ENCODE results near the gene TMTC1. TPM values are rescaled to one million over a fixed set of nuclear protein-coding genes. Genes with fewer than 3 reads are reported as not detected.

TMTC1 gene
- total RNA-seq, 2 donors from 2014 or later: 15.6 to 20.1 TPM

DNA sequence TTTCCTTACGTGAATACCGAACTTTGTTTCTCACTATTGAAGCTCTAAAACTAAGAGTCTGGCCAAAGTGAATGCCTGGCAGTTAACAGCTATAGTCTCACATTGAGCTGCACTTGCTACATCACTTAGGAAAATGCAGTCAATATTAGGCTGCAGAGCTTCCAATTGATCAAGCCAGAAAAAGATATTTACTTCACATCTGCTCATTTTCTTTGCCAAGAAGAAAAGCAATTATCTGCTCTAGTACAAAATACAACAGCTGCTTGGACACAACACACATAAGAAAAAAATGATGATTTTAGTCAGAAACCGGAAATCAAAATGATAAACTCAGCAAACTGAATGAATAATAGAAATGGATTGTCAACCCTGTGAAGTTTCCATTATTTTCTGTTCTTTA lies 45.4 kb downstream of the TMTC1 start:
- TF ChIP-seq POLR2A (IDR thresholded peaks at IDR 0.05): no peak
- TF ChIP-seq, protein P1, sequence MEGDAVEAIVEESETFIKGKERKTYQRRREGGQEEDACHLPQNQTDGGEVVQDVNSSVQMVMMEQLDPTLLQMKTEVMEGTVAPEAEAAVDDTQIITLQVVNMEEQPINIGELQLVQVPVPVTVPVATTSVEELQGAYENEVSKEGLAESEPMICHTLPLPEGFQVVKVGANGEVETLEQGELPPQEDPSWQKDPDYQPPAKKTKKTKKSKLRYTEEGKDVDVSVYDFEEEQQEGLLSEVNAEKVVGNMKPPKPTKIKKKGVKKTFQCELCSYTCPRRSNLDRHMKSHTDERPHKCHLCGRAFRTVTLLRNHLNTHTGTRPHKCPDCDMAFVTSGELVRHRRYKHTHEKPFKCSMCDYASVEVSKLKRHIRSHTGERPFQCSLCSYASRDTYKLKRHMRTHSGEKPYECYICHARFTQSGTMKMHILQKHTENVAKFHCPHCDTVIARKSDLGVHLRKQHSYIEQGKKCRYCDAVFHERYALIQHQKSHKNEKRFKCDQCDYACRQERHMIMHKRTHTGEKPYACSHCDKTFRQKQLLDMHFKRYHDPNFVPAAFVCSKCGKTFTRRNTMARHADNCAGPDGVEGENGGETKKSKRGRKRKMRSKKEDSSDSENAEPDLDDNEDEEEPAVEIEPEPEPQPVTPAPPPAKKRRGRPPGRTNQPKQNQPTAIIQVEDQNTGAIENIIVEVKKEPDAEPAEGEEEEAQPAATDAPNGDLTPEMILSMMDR (IDR thresholded peaks at IDR 0.05): no peak
- intact Hi-C loops (cut with DNase I): no loop called here
- Histone ChIP-seq H3K4me3 (no peak overlapping the region), H3K27me3 (no peaks in the 10 kb centered on the region), H3K4me1 (no peaks in the 10 kb centered on the region), H3K36me3 (replicated peaks in 1 of 2; ENCODE audit: insufficient read depth in 1 of 2, low read depth in 2 of 2) (no peaks in the 10 kb centered on the region), H3K27ac (no peak overlapping the region), H3K9me3 (no peaks in the 10 kb centered on the region)
- WGBS, 2 donors: 69 to 75% methylated on average over 3 of the region's 3 CpGs
- ATAC-seq (no peak), DNase-seq (no peak)

DNA sequence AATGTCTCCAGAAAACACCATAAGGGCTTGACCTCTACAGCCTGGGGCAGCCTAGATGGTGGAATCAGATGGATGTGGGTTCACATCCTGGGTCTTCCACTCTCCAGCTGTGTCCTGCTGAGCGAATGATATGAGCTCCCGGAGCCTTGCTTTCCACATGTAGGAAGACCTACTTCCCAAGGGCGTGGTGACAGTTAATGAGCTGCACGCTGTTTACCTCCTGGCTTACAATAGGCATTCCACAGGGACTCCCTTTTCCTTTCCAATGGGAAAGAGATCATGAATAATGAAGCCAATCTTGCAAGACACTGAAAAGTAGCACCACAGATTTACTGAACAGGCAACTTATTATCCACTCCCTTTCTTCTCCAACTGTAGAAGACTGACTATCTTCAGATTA lies 46.1 kb downstream of the TMTC1 start:
- no peaks in the 10 kb centered on the region for H3K4me1 ChIP-seq
- DNase-seq: no peak
- ATAC-seq: no peak
- no peak overlapping the region for H3K4me3 ChIP-seq
- TF ChIP-seq, protein P1 (IDR thresholded peaks at IDR 0.05): no peak
- TF ChIP-seq POLR2A (IDR thresholded peaks at IDR 0.05): no peak
- WGBS, 2 donors: 62 to 64% methylated on average over 4 of the region's 4 CpGs
- H3K9me3 ChIP-seq: no peaks in the 10 kb centered on the region
- no peaks in the 10 kb centered on the region for H3K36me3 ChIP-seq (replicated peaks in 1 of 2; ENCODE audit: insufficient read depth in 1 of 2, low read depth in 2 of 2)
- H3K27me3 ChIP-seq: no peaks in the 10 kb centered on the region
- H3K27ac ChIP-seq: no peak overlapping the region
- intact Hi-C loops (cut with DNase I): no loop called here

DNA sequence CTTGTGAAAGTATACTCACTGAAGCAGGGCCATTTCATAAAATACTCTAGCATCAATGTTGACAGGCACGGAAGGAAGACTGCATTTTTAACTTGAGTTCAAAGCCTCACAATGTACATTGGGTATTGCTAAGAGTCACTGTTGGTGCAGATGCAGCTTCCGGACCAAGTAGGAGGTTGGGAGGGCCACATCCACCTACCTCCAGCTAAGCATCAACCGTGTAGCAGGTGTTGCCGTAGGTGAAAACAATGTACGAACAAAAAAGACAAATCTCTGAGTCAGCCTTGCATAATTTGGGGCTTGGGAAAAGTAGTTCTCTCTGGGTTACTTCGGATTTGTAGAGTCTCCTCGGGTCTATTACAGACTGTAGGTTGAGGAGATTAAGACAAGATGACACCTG lies 48.1 kb downstream of the TMTC1 start:
- TF ChIP-seq, protein P1 (IDR thresholded peaks at IDR 0.05): no peak
- TF ChIP-seq POLR2A (IDR thresholded peaks at IDR 0.05): no peak
- ATAC-seq (no peak), DNase-seq (no peak)
- Histone ChIP-seq H3K4me1 (no peaks in the 10 kb centered on the region), H3K9me3 (no peaks in the 10 kb centered on the region), H3K4me3 (no peak overlapping the region), H3K36me3 (replicated peaks in 1 of 2; ENCODE audit: insufficient read depth in 1 of 2, low read depth in 2 of 2) (no peaks in the 10 kb centered on the region), H3K27me3 (no peaks in the 10 kb centered on the region), H3K27ac (no peak overlapping the region)
- WGBS, 2 donors: 64 to 76% methylated on average over 6 to 7 of the region's 7 CpGs
- intact Hi-C loops (cut with DNase I): no loop called here

GRCh38 chr12:29734734-29735133 lies 49.0 kb downstream of the TMTC1 start:
- no peak for ATAC-seq
- Histone ChIP-seq H3K9me3 (no peaks in the 10 kb centered on the region), H3K27me3 (no peaks in the 10 kb centered on the region), H3K36me3 (replicated peaks in 1 of 2; ENCODE audit: insufficient read depth in 1 of 2, low read depth in 2 of 2) (no peaks in the 10 kb centered on the region), H3K4me3 (no peak overlapping the region), H3K27ac (no peak overlapping the region), H3K4me1 (no peaks in the 10 kb centered on the region)
- WGBS, 2 donors: 39 to 45% methylated on average over 6 of the region's 6 CpGs
- TF ChIP-seq, protein P1 (IDR thresholded peaks at IDR 0.05): no peak
- TF ChIP-seq POLR2A (IDR thresholded peaks at IDR 0.05): no peak
- intact Hi-C loops (cut with DNase I): no loop called here
- DNase-seq: no peak

- WGBS, 2 donors: 60 to 62% methylated on average over 5 of the region's 5 CpGs
- TF ChIP-seq, protein P1 (IDR thresholded peaks at IDR 0.05): no peak
- no peak for TF ChIP-seq POLR2A (IDR thresholded peaks at IDR 0.05)
- Histone ChIP-seq H3K4me3 (no peak overlapping the region), H3K36me3 (replicated peaks in 1 of 2; ENCODE audit: insufficient read depth in 1 of 2, low read depth in 2 of 2) (no peaks in the 10 kb centered on the region), H3K27me3 (no peaks in the 10 kb centered on the region), H3K27ac (no peak overlapping the region), H3K4me1 (no peaks in the 10 kb centered on the region), H3K9me3 (no peaks in the 10 kb centered on the region)
- no peak for ATAC-seq
- no peak for DNase-seq
- intact Hi-C loops (cut with DNase I): no loop called here
Measured at GRCh38 chr12:29734305-29734704, 49.4 kb downstream of the TMTC1 start.

All from body of pancreas (tissue), 4 donors.